ENCODE measurements around the gene TMEM134.

GRCh38 chr11:67448220-67448609 lies 20.8 kb downstream of the TMEM134 start:
- TF ChIP-seq CTCF (IDR thresholded peaks at IDR 0.05) (no peak), POLR2A (IDR thresholded peaks at IDR 0.05) (no peak), POLR2AphosphoS5 (IDR thresholded peaks at IDR 0.05) (no peak)

Measured in sigmoid colon (tissue), 4 donors.